Bladder microvascular endothelial cell (primary cell): ENCODE results near the gene ZNF175. TPM values are rescaled to one million over a fixed set of nuclear protein-coding genes. Genes with fewer than 3 reads are reported as not detected.

Experiments
- total RNA-seq: library from RNA; depleted of rRNA; stranded (reverse); fragments of >200 nt; gene quantifications from 2 replicates; pipeline ENCODE4 v1.2.3, GENCODE V29; 2014

Gene ZNF175
- total RNA-seq: 2.6 and 7.4 TPM in 2 replicates

DNA sequence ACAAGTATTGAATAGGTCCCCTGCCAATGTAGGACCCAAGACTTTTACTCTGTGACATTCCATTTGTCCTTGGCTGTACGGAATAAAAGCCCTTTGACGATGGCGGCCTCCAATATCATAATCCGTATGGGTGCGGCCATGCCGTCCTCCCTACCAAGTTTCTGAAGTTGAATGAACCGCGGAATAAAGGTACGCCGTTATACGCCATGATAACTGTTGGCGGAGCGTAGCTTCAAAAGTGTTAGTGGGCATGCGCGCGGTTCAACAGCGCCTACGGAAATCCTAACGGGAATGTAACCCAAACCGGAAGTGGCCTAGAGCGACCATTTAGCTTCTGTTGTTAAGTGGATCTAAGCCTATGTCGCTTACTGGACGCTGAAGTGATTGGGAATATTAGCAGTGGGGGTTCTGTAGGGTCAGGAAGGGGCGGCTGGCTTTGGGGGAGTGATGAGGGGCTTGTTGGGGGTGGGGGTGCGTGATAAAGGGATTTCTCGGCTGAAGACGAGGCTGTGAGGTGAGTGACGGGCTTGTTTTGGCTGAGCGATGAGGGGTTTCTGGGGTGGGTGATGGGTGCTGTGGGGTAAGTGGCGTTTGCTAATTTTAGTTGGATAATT is at the start of gene ZNF175:
ZNF175 (plus strand) TSS at position 322 of the 614 bp plus-strand sequence. CDS start 2,047 bp downstream, outside the sequence.

DNA sequence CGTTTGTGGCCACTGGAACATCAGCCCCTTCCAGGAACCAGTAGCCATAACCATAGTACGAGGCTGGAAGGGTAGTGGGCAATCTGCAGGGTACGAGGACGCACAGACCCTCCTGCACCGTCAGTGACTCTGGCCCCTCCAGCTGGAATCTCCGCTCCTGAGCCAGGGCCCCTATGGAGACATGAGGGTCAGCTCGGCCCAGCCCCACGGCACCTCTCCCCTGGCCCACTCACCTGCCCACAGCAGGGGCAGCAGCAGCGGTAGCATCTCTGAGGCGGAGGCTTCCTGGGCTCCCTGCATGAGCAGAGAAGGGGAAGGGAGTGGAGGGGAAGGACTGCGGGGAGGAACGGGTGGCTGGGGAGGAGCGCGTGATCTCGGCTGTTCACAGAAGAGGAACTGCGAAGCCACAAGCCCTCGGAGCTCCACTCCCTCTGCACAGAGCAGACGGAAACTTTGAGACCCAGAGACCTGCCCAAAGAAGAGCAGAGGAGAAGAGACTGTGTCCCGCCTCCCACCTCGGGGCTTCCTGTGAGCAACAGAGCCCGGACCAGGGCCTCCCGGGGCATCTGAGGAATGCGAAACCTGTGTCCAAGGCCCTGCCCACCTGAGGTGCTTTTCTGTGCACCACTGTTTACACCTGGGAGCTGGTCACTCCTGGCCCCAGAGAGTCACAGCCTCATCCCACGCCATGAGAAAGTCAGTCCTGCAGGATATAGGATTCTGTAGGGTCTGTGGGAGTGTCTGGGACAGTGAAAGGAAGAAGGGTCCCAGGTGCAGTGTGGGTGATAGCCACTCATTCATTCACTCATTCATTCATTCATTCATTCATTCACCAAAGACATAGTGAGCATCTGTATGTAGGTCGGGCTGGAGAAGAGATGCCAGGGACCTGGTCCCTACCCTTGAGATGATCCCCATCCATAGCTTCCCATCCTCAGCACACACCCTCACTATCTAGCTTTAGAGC is 39.5 kb upstream of the ZNF175 start, which contains the start of gene SIGLEC6:
SIGLEC6 (minus strand) TSS at position 322 of the 967 bp plus-strand sequence; CDS start at position 300, 22 bp downstream.

DNA sequence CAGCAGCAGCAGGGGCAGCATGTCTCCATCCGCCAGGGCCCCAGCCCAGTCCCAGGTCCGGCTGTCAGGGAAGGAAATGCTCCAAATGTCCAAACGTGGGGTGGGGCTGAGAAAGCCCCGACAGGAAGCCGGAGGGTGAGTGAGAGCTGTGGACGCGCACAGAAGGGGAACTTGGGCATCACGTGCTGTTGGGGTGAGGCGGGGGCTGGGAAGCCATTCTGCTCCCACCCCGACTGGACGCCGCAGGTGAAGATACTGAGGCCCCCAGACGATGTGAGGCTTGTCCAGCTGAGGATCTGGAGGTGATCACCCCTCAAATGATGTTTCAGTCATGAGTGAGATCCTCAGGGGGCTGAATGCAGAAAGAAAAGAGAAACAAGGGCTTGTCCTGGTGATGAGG is 59.2 kb downstream of the ZNF175 start, which contains the start of gene SIGLEC5:
SIGLEC5 (minus strand) TSS at position 87 of the 400 bp plus-strand sequence; CDS start at position 21, 66 bp downstream.

Other genes with a start within 250 kb of the ZNF175 start
- under 0.01 and 0.06 TPM in 2 replicates for gene VSIG10L, start 229.1 kb upstream of the ZNF175 start, total RNA-seq
- 77.5 and 117 TPM in 2 replicates for gene ETFB, start 204.9 kb upstream of the ZNF175 start, total RNA-seq
- not detected in 2 replicates for gene CLDND2, start 202.3 kb upstream of the ZNF175 start, total RNA-seq
- not detected in 2 replicates for gene NKG7, start 198.6 kb upstream of the ZNF175 start, total RNA-seq
- gene LIM2, start 183.3 kb upstream of the ZNF175 start, total RNA-seq: not detected in 2 replicates
- not detected in 2 replicates for gene C19orf84, start 180.7 kb upstream of the ZNF175 start, total RNA-seq
- not detected in 2 replicates for gene SIGLEC10, start 153.6 kb upstream of the ZNF175 start, total RNA-seq
- gene SIGLEC8, start 112.8 kb upstream of the ZNF175 start, total RNA-seq: not detected in 2 replicates
- gene CEACAM18, start 92.7 kb upstream of the ZNF175 start, total RNA-seq: not detected in 2 replicates
- gene SIGLEC12, start 69.5 kb upstream of the ZNF175 start, total RNA-seq: not detected in 2 replicates
- not detected in 2 replicates for gene SIGLEC6, start 39.6 kb upstream of the ZNF175 start, total RNA-seq
- not detected in 2 replicates for gene SIGLEC5, start 59.1 kb downstream of the ZNF175 start, total RNA-seq
- 0.13 TPM in 1 of 2 replicates, not detected in the other for gene SIGLEC14, start 75.5 kb downstream of the ZNF175 start, total RNA-seq
- 4.7 and 8.5 TPM in 2 replicates for gene SPACA6, start 122.0 kb downstream of the ZNF175 start, total RNA-seq
- gene HAS1, start 152.7 kb downstream of the ZNF175 start, total RNA-seq: not detected in 2 replicates
- gene FPR1, start 180.6 kb downstream of the ZNF175 start, total RNA-seq: not detected in 2 replicates
- gene FPR2, start 189.9 kb downstream of the ZNF175 start, total RNA-seq: not detected in 2 replicates
- gene FPR3, start 223.9 kb downstream of the ZNF175 start, total RNA-seq: not detected in 2 replicates